Stimulated activated CD8-positive, alpha-beta memory T cell treated with anti-CD3 and anti-CD28 coated beads, Interleukin-12 subunit alpha, Interleukin-12 subunit beta, amount 100 ng/mL, for 4 hours (primary cell): Measurements from ENCODE around the gene XCL1.
"Not testable (repeated sequence)": the region's sequence is repeated elsewhere in the genome, so short reads cannot be mapped to it uniquely, and the experiment has no call there.

Experiments used
- DNase-seq: peaks from one replicate; pipeline ENCODE4 v3.0.0-alpha.2; 2020; ENCODE audit warnings: low read depth

The XCL1 gene

GRCh38 chr1:168576245-168576688 is at the start of gene XCL1:
Gene XCL1, plus strand, starts transcription at chr1:168576605. Its CDS starts 33 bp downstream, at chr1:168576638.
- DNase-seq: peak; percentile 12

- no peak for DNase-seq
These were observed 46.9 kb upstream of the XCL1 start for GRCh38 chr1:168529518-168529917.

- DNase-seq: no peak
These were observed 44.6 kb upstream of the XCL1 start for GRCh38 chr1:168531615-168532345.

GRCh38 chr1:168535536-168535935 is 40.9 kb upstream of the XCL1 start:
- DNase-seq: no peak

GRCh38 chr1:168540798-168541197 is 35.6 kb upstream of the XCL1 start:
- DNase-seq: not testable (repeated sequence)

- DNase-seq: not testable (repeated sequence)
These were observed 33.4 kb upstream of the XCL1 start for GRCh38 chr1:168542978-168543377.

GRCh38 chr1:168543840-168544498 is 32.4 kb upstream of the XCL1 start, which contains the start of gene XCL2:
Gene XCL2, minus strand, starts transcription at chr1:168543997. Its CDS starts 33 bp downstream, at chr1:168543964.
- DNase-seq: not testable (repeated sequence)

- DNase-seq: not testable (repeated sequence)
These were observed 30.5 kb upstream of the XCL1 start for GRCh38 chr1:168545678-168546552.

GRCh38 chr1:168546553-168546895 is 29.9 kb upstream of the XCL1 start:
- DNase-seq: not testable (repeated sequence)

GRCh38 chr1:168550971-168551370 is 25.4 kb upstream of the XCL1 start:
- no peak for DNase-seq

GRCh38 chr1:168551688-168552087 is 24.7 kb upstream of the XCL1 start:
- no peak for DNase-seq

GRCh38 chr1:168552961-168553360 is 23.4 kb upstream of the XCL1 start:
- no peak for DNase-seq

GRCh38 chr1:168553680-168554553 is 22.5 kb upstream of the XCL1 start:
- DNase-seq: no peak

- no peak for DNase-seq
These were observed 21.6 kb upstream of the XCL1 start for GRCh38 chr1:168554603-168555483.

- no peak for DNase-seq
These were observed 20.8 kb upstream of the XCL1 start for GRCh38 chr1:168555508-168556046.

GRCh38 chr1:168556647-168557046 is 19.8 kb upstream of the XCL1 start:
- DNase-seq: no peak

- DNase-seq: no peak
These were observed 16.0 kb upstream of the XCL1 start for GRCh38 chr1:168560370-168560769.

- no peak for DNase-seq
These were observed 14.4 kb upstream of the XCL1 start for GRCh38 chr1:168561989-168562388.

- no peak for DNase-seq
These were observed 10.6 kb upstream of the XCL1 start for GRCh38 chr1:168565825-168566224.

GRCh38 chr1:168567007-168567406 is 9.4 kb upstream of the XCL1 start:
- DNase-seq: no peak
